Lung (tissue), 12 donors: ENCODE results near the gene USH2A. TPM values are rescaled to one million over a fixed set of nuclear protein-coding genes. Genes with fewer than 3 reads are reported as not detected.

Experiments
- ATAC-seq: fragments of 200-7000 bp; cut with Tn5 transposase; one replicate; pipeline ENCODE4 v1.9.1; 2020; ENCODE audit warnings: moderate number of reproducible peaks; ENCODE audit not compliant: insufficient read depth, low FRiP score
- DNase-seq, 3 donors: peaks; one replicate each; pipeline ENCODE4 v3.0.0-alpha.2; 2013 to 2017
- H3K27ac ChIP-seq, 2 donors: one replicate each; pipeline ENCODE4 v1.5.1; 2013; ENCODE audit warnings: mild to moderate bottlenecking in 2 of 2, moderate library complexity in 2 of 2, control low read depth in 1 of 2, inconsistent platforms in 1 of 2, low read depth in 1 of 2, low read length in 1 of 2
- H3K27me3 ChIP-seq, 3 donors: one replicate each; pipeline ENCODE4 v1.5.1; 2013; ENCODE audit warnings: low read length in 2 of 3; ENCODE audit not compliant: control insufficient read depth in 3 of 3, insufficient read depth in 3 of 3
- H3K36me3 ChIP-seq, 4 donors: one replicate each; pipeline ENCODE4 v1.5.1; 2013; ENCODE audit warnings: low read length in 4 of 4, mild to moderate bottlenecking in 1 of 4, moderate library complexity in 1 of 4; ENCODE audit not compliant: control insufficient read depth in 4 of 4, insufficient read depth in 4 of 4
- H3K4me1 ChIP-seq, 5 donors: one replicate each; pipeline ENCODE4 v1.5.1; 2013; ENCODE audit warnings: low read length in 5 of 5, mild to moderate bottlenecking in 2 of 5, moderate library complexity in 1 of 5; ENCODE audit not compliant: control insufficient read depth in 5 of 5, insufficient read depth in 5 of 5
- H3K4me3 ChIP-seq: one replicate; pipeline ENCODE4 v1.5.1; 2013; ENCODE audit warnings: mild to moderate bottlenecking, control low read depth, moderate library complexity
- H3K9ac ChIP-seq, 2 donors: one replicate each; pipeline ENCODE4 v1.5.1; 2013; ENCODE audit warnings: low read length in 2 of 2, control low read depth in 1 of 2; ENCODE audit not compliant: insufficient read depth in 1 of 2
- H3K9me3 ChIP-seq, 4 donors: one replicate each; pipeline ENCODE4 v1.5.1; 2013; ENCODE audit warnings: low read length in 3 of 4, mild to moderate bottlenecking in 1 of 4, moderate library complexity in 1 of 4; ENCODE audit not compliant: control insufficient read depth in 4 of 4, insufficient read depth in 3 of 4
- CTCF ChIP-seq: IDR thresholded peaks from 2 replicates; pipeline ENCODE4 v1.5.1; 2012; ENCODE audit warnings: mild to moderate bottlenecking; ENCODE audit errors: control extremely low read depth, extremely low read depth
- WGBS, 2 donors: extraction: QIAGEN DNeasy Blood & Tissue Kit; methylation state at CpG; one replicate each; pipeline ENCODE4 v1.1.7; 2013; 5-methylcytosine and 5-hydroxymethylcytosine counted together
- polyA plus RNA-seq, 2 donors: library from polyadenylated mRNA; stranded (reverse); fragments of 200-250 nt; gene quantifications; one replicate each; pipeline ENCODE4 v1.2.1, GENCODE V29; 2013
- total RNA-seq, 2 donors: library from RNA; depleted of rRNA in 1 of 2; stranded (reverse); fragments of >200 nt in 1 of 2; gene quantifications; one replicate each; pipeline ENCODE4 v1.2.1, GENCODE V29; 2014 to 2021
- donor health status: control.
- donor health status: control.
- donor health status: Bipolar disorder and iron deficiency.
- donor health status: healthy.
- donor health status: DM: yes; HTN: yes; CAD: no.

The USH2A gene
- total and polyA plus RNA-seq, 4 donors = under 0.01 to 0.11 TPM; not detected in 2

- no peak overlapping the region for H3K9ac ChIP-seq
- WGBS, 2 donors = 75 to 87% methylated on average over 1 of the region's 1 CpG
- peaks cover 0 to 4% (median 0%) of the 10 kb centered on the region in 5 donors for H3K4me1 ChIP-seq
- no peaks in the 10 kb centered on the region for H3K36me3 ChIP-seq
- ATAC-seq = no peak
- H3K9me3 ChIP-seq = no peaks in the 10 kb centered on the region
- DNase-seq = no peak
- no peak overlapping the region for H3K4me3 ChIP-seq
- no peak overlapping the region for H3K27ac ChIP-seq
- TF ChIP-seq CTCF = no peak
- H3K27me3 ChIP-seq = no peaks in the 10 kb centered on the region
Observed at GRCh38 chr1:215958841-215959240, 464.4 kb downstream of the USH2A start.

GRCh38 chr1:215957663-215958062 lies 465.6 kb downstream of the USH2A start:
- Histone ChIP-seq H3K36me3 (no peaks in the 10 kb centered on the region), H3K4me1 (peaks cover 0 to 4% (median 0%) of the 10 kb centered on the region in 5 donors), H3K4me3 (no peak overlapping the region), H3K9ac (no peak overlapping the region), H3K27me3 (no peaks in the 10 kb centered on the region), H3K9me3 (no peaks in the 10 kb centered on the region), H3K27ac (no peak overlapping the region)
- TF ChIP-seq CTCF = no peak
- 36 to 45% methylated on average over 7 of the region's 7 CpGs for WGBS, 2 donors
- DNase-seq = peak; percentile 56 to 61 (median 61)
- no peak for ATAC-seq

- ATAC-seq (no peak), DNase-seq (no peak)
- no peaks in the 10 kb centered on the region for H3K27me3 ChIP-seq
- H3K4me1 ChIP-seq = no peaks in the 10 kb centered on the region
- H3K27ac ChIP-seq = no peak overlapping the region
- no peak overlapping the region for H3K9ac ChIP-seq
- no peak for TF ChIP-seq CTCF
- no peak overlapping the region for H3K4me3 ChIP-seq
- WGBS, 2 donors = 91 to 93% methylated on average over 3 of the region's 3 CpGs
- H3K9me3 ChIP-seq = no peaks in the 10 kb centered on the region
- H3K36me3 ChIP-seq = no peaks in the 10 kb centered on the region
Observed at GRCh38 chr1:215932558-215932957, 490.7 kb downstream of the USH2A start.

GRCh38 chr1:215926670-215927069 lies 496.6 kb downstream of the USH2A start:
- no peak overlapping the region for H3K4me3 ChIP-seq
- DNase-seq = no peak
- H3K9me3 ChIP-seq = no peaks in the 10 kb centered on the region
- WGBS, 2 donors = 94 to 95% methylated on average over 12 of the region's 12 CpGs
- no peak overlapping the region for H3K27ac ChIP-seq
- TF ChIP-seq CTCF = no peak
- no peaks in the 10 kb centered on the region for H3K36me3 ChIP-seq
- no peaks in the 10 kb centered on the region for H3K27me3 ChIP-seq
- no peak for ATAC-seq
- no peak overlapping the region for H3K9ac ChIP-seq
- H3K4me1 ChIP-seq = no peaks in the 10 kb centered on the region
